ENCODE results near the gene FAM174C. TPM values are rescaled to one million over a fixed set of nuclear protein-coding genes. Genes with fewer than 3 reads are reported as not detected.
A peak's percentile ranks its signal among the peaks of the same experiment; 100 is the strongest.

Gene FAM174C
- total and polyA plus RNA-seq, 4 donors = 14.6 to 79.8 (median 33.8) TPM

GRCh38 chr19:1271528-1272422, 3.6 kb upstream of the FAM174C start:
- TF ChIP-seq TAF1 (conservative IDR thresholded peaks at IDR 0.05) (no peak), NR2F2 (IDR thresholded peaks at IDR 0.05) (no peak), CTCF (IDR thresholded peaks at IDR 0.05; ENCODE audit: low read depth, low read length, missing input control) (no peak), ATF3 (IDR thresholded peaks at IDR 0.05) (no peak), MAX (IDR thresholded peaks at IDR 0.05) (no peak), FOXA1 (IDR thresholded peaks at IDR 0.05) (no peak), RXRA (IDR thresholded peaks at IDR 0.05) (no peak)
- DNase-seq (ENCODE audit: low spot score) = no peak
- WGBS = 59% methylated on average over 37 of the region's 37 CpGs
- Histone ChIP-seq H3K36me3 (ENCODE audit: control insufficient read depth in 4 of 4, insufficient read depth in 3 of 4, low read depth in 1 of 4, low read length in 3 of 4) (peaks cover 17 to 28% (median 21%) of the 10 kb centered on the region in 4 donors), H3K9me3 (ENCODE audit: control insufficient read depth in 4 of 4, low read length in 3 of 4) (no peaks in the 10 kb centered on the region), H3K9ac (ENCODE audit: low read depth in 1 of 2, low read length in 2 of 2) (no peak overlapping the region), H3K27ac (ENCODE audit: low read depth in 1 of 2, low read length in 2 of 2) (peak overlapping the region; percentile 4 to 90), H3K27me3 (ENCODE audit: control insufficient read depth in 4 of 4, insufficient read depth in 4 of 4, low read length in 3 of 4) (no peaks in the 10 kb centered on the region), H3K4me1 (ENCODE audit: control insufficient read depth in 4 of 4, insufficient read depth in 4 of 4, low read length in 3 of 4) (peaks cover 35 to 83% (median 74%) of the 10 kb centered on the region in 4 donors), H3K4me3 (ENCODE audit: low read depth in 1 of 3, low read length in 3 of 3) (peak overlapping the region in 1 of 3 donors; percentile 77)

- Histone ChIP-seq H3K27me3 (ENCODE audit: control insufficient read depth in 4 of 4, insufficient read depth in 4 of 4, low read length in 3 of 4) (no peaks in the 10 kb centered on the region), H3K27ac (ENCODE audit: low read depth in 1 of 2, low read length in 2 of 2) (peak overlapping the region; percentile 63 to 90), H3K9me3 (ENCODE audit: control insufficient read depth in 4 of 4, low read length in 3 of 4) (no peaks in the 10 kb centered on the region), H3K36me3 (ENCODE audit: control insufficient read depth in 4 of 4, insufficient read depth in 3 of 4, low read depth in 1 of 4, low read length in 3 of 4) (peaks cover 17 to 28% (median 21%) of the 10 kb centered on the region in 4 donors), H3K4me1 (ENCODE audit: control insufficient read depth in 4 of 4, insufficient read depth in 4 of 4, low read length in 3 of 4) (peaks cover 27 to 77% (median 70%) of the 10 kb centered on the region in 4 donors), H3K4me3 (ENCODE audit: low read depth in 1 of 3, low read length in 3 of 3) (no peak overlapping the region), H3K9ac (ENCODE audit: low read depth in 1 of 2, low read length in 2 of 2) (no peak overlapping the region)
- peak; percentile 13 for TF ChIP-seq YY1 (IDR thresholded peaks at IDR 0.05)
- TF ChIP-seq MAX (IDR thresholded peaks at IDR 0.05) = no peak
- no peak for TF ChIP-seq FOXA2 (IDR thresholded peaks at IDR 0.05)
- 59% methylated on average over 33 of the region's 33 CpGs for WGBS
- DNase-seq (ENCODE audit: low spot score) = no peak
These were observed 2.7 kb upstream of the FAM174C start for GRCh38 chr19:1272423-1273262.

- peak overlapping the region; percentile 44 to 63 for H3K27ac ChIP-seq (ENCODE audit: low read depth in 1 of 2, low read length in 2 of 2)
- H3K4me3 ChIP-seq (ENCODE audit: low read depth in 1 of 3, low read length in 3 of 3) = no peak overlapping the region
- no peak overlapping the region for H3K9ac ChIP-seq (ENCODE audit: low read depth in 1 of 2, low read length in 2 of 2)
- no peak for TF ChIP-seq CTCF (IDR thresholded peaks at IDR 0.05; ENCODE audit: low read depth, low read length, missing input control)
- no peak for TF ChIP-seq FOXA1 (IDR thresholded peaks at IDR 0.05)
- peak; percentile 49 for TF ChIP-seq SP1 (IDR thresholded peaks at IDR 0.05)
- TF ChIP-seq REST (IDR thresholded peaks at IDR 0.05) = no peak
- TF ChIP-seq RAD21 (IDR thresholded peaks at IDR 0.05) = no peak
- TF ChIP-seq FOXA2 (IDR thresholded peaks at IDR 0.05) = no peak
- TF ChIP-seq MAX (IDR thresholded peaks at IDR 0.05) = peak; percentile 41
- no peak for TF ChIP-seq JUND (IDR thresholded peaks at IDR 0.05)
- TF ChIP-seq HNF4G (IDR thresholded peaks at IDR 0.05) = no peak
These were observed 1.9 kb upstream of the FAM174C start for GRCh38 chr19:1273263-1274041.

More at GRCh38 chr19:1273263-1274041, 1.9 kb upstream of the FAM174C start:
- WGBS = 58% methylated on average over 25 of the region's 25 CpGs
- DNase-seq (ENCODE audit: low spot score) = no peak
- no peaks in the 10 kb centered on the region for H3K9me3 ChIP-seq (ENCODE audit: control insufficient read depth in 4 of 4, low read length in 3 of 4)
- H3K36me3 ChIP-seq (ENCODE audit: control insufficient read depth in 4 of 4, insufficient read depth in 3 of 4, low read depth in 1 of 4, low read length in 3 of 4) = peaks cover 17 to 28% (median 21%) of the 10 kb centered on the region in 4 donors
- H3K4me1 ChIP-seq (ENCODE audit: control insufficient read depth in 4 of 4, insufficient read depth in 4 of 4, low read length in 3 of 4) = peaks cover 27 to 69% (median 62%) of the 10 kb centered on the region in 4 donors
- H3K27me3 ChIP-seq (ENCODE audit: control insufficient read depth in 4 of 4, insufficient read depth in 4 of 4, low read length in 3 of 4) = no peaks in the 10 kb centered on the region

Measured in liver (tissue), 9 donors.